GM18508 (cell line): ENCODE data around the gene POLE.
"Not testable (repeated sequence)": the region's sequence is repeated elsewhere in the genome, so short reads cannot be mapped to it uniquely, and the experiment has no call there.

ENCODE experiments used
- ATAC-seq: cut with Tn5 transposase; IDR thresholded peaks from one replicate; pipeline ENCODE4 v1.9.1; 2021; ENCODE audit warnings: moderate number of reproducible peaks; ENCODE audit not compliant: insufficient read depth, unreplicated experiment

The POLE gene

DNA sequence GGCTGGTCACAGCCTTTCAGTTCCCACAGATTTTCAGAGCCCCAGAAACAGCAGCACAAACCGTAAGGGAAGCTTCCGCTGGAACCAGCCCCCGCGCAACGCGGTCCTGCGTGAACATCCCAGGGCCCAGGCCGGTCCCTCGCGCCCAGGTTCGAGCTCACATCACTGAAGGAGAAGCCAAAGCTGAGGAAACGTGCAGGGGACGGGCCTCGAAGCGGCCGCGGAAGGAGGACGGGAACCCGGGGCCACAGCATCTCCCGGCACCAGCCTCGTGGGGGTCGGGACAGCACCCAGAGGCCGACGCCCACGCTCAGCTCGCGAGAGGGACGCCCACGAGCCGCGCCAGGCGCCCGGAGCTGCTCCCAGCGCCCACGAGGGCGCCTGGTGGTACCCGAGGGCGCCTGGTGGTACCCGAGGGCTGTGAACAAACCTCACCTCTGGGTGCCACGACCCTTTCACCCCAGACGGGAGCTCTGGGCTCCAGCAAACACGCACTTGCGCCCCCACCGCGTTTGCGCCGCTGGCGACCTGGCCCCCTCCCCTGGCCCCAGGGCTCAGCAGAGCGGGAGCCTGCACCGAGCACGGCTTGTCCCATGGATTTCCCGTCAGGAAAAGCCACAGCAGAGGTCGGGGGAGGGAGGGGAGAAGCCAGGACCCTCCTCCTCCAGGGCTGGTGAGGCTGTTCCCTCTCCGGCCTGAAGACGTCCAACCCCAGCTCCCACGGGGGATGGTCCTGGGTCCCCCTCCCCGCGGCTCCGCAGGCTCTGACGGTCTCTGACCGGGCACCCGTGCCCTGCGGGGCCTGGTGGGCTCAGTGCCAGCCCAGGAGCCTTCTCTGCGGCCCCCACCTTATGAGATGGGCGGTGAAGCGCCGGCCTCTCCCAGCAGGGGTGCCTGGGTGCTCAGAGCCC is 83.6 kb downstream of the POLE start:
- ATAC-seq = no peak

DNA sequence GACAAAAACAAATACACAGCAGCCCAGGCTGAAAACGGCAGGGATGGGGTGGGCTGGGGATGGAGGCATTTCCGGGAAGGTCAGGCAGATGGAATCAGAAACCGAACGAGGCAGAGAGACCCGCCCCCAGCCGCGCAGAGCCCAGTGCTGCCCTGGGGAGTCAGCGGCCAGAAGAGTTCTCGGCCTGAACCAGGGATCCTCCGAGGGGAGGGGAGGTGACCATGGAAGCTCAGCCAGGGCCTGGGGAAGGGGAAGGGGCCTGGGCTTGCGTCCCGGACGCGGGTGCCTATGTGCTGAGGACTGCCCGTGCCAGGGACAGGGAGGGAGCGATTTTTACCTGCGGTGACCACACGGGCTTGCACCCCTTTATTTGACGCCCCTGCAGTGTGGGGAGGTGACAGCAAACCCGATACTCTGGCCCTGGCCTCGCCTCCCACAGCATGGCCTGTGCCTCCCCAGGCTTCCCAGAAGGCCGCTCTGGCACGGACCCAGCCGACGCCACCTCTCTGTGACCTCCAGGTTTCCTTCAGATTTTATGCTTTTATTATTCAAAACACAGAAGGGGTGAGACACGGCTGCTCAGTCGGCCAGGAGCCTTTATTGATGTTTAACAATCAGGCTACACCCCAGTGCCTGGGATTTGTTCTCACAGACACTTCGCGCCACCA is 84.4 kb downstream of the POLE start:
- ATAC-seq = no peak

DNA sequence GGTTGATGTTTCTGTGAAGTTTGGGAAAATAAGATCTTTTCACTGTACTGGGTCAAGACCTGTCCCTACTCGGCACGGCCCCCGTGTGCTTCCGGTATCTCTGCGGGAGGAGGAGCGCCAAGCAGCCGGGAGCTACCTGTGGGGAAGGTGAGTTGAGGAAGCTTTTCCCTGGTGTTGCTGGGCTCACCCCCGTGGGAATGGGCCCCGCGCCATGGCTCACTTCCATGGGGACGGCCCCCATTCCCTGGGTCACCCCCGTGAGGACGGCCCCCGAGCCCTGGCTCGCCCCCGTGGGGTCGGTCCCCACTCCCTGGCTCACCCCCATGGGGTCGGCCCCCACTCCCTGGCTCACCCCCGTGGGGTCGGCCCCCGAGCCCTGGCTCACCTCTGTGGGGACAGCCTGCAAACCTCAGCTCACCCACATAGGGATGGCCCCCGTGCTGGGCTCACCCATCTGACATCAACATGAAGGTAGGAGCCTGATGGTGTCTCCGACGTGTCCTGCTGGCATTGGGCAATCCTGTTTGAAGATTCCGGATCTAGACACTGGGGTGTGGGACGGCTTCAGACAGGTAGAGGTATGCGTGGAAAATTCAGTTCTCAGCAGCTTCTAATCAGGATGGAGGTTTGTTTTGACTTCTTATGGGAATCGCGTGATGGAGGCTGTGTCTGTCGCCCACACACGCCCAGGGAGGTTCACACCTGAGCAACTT is 85.8 kb downstream of the POLE start:
- ATAC-seq = no peak

DNA sequence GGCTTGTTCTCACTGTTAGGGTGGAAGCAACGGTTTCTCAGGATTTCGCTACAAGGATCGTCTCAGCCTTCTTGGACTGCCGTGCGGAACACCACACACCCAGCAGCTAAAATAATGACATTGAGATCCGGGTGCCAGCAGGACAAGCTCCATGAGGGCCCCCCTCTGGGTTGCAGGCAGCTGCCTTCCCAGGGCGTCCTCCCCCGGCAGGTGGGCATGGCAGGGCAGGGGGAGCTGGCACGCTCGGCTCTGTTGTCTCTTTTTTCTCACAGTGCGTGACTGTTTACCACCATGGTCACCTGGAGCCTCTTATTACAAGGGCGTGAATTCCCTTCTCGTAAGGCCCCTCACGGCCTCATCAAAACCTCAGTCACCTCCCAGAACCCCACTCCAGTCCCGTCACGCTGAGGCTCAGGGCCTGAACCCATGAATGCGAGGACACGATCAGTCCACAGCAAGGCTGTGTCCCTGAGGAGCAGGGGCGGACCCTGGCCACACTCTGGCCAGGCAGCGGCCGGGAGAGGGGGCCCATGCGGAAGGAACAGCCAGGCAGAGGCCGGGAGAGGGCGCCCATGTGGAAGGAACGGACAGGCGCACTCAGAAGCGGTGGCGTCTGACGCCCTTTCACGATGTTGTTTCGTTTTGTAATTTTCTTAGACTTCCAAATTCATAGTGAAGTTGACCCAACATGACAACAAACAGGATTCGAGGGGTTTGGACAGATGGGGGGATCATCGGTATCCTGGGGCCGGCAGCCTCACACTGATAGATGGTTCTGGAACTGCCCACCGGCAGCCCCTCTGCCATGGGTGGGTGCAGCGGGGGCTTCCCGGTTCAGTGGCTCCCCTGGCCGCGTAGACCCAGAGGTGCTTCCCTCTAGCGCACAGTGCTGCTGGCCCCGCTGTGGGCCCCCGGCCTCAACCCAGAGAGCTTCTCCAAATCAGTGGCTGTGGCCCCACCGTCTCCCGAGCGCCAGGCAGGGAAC is 86.8 kb downstream of the POLE start:
- ATAC-seq = no peak

DNA sequence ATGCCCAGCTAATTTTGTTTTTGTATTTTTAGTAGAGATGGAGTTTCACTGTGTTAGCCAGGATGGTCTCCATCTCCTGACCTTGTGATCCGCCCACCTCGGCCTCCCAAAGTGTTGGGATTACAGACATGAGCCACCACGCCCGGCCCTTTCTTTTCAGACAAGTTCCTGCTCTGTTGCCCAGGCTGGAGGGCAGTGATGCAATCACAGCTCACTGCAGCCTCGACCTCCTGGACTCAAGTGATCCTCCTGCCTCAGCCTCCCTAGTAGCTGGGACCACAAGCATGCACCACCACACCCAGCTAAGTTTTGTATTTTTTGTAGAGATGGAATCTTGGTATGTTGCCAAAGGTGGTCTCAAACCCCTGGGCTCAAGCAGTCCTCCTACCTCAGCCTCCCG is 87.6 kb downstream of the POLE start:
- ATAC-seq = not testable (repeated sequence)

GRCh38 chr12:132597333-132598316 is 89.5 kb downstream of the POLE start:
- ATAC-seq = no peak

GRCh38 chr12:132596016-132596415 is 91.1 kb downstream of the POLE start:
- ATAC-seq = no peak

DNA sequence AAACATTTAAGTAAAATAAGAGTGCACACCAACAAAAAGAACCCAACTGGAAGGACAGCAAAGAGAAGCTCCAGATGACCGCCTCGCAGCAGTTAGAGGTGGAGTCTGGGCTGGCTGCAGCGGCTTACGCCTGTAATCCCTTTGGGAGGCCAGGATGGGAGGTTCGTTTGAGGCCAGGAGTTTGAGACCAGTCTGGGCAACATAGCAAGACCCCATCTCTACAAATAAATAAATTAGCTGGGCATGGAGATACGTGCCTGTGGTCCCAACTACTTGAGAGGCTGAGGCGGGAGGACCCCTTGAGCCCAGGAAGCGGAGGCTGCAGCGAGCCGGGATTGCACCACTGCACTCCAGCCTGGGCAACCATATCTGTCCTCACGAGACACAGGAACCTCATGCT is 92.0 kb downstream of the POLE start:
- ATAC-seq = no peak

GRCh38 chr12:132593938-132594358 is 93.2 kb downstream of the POLE start:
- ATAC-seq = no peak

DNA sequence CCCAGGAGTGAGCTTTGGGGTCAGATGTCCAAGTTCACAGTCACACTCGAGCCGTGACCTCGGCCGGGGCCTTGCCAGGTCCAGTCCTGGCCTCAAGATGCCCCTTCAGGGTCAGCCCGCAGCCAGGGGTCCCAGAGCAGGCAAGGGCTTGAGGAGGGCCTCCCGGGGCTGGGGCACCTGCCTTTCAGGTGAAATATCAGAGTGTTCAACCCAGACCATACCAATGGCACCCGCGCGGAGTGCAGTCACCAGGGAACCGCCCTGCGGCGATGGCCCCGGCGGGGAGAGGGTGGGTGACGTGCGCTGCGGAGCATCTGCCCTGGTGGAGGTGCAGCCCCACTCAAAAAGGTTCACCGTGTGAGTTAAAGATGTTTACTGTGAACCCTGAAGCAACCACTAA is 93.6 kb downstream of the POLE start:
- ATAC-seq = no peak

GRCh38 chr12:132593071-132593470 is 94.1 kb downstream of the POLE start:
- no peak for ATAC-seq

DNA sequence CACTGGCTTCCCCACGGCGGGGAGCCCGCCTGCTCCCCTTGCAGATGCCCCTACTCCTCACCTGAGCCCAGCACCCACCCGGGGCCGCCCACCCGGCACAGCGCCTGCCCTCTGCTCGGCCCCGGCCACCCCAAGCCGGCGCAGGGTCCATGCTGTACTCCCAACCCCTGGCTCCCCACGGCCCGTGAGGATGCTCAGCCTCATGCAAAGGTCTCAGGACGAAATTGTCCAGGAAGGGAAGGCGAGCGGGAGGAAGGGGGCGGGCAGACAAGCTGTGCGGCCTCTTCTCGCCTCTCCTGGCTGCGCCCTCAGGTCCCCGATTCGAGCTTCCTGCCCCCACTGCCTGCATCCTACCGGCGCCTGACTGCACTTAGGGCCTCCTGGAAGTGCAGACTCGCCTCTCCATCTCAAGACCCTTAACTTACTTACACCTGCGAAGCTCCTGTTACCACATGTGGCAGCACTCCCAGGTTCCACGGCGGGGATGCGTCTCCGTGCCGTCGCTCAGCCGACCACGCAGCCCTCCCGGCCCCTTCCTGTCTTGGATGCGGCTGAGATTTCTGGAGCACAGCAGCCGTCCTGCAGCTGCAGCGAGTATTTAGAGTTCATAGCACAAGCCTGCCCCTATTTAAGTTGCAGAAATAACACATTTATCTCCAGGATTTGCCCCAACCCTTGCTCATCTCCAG is 94.7 kb downstream of the POLE start:
- no peak for ATAC-seq

DNA sequence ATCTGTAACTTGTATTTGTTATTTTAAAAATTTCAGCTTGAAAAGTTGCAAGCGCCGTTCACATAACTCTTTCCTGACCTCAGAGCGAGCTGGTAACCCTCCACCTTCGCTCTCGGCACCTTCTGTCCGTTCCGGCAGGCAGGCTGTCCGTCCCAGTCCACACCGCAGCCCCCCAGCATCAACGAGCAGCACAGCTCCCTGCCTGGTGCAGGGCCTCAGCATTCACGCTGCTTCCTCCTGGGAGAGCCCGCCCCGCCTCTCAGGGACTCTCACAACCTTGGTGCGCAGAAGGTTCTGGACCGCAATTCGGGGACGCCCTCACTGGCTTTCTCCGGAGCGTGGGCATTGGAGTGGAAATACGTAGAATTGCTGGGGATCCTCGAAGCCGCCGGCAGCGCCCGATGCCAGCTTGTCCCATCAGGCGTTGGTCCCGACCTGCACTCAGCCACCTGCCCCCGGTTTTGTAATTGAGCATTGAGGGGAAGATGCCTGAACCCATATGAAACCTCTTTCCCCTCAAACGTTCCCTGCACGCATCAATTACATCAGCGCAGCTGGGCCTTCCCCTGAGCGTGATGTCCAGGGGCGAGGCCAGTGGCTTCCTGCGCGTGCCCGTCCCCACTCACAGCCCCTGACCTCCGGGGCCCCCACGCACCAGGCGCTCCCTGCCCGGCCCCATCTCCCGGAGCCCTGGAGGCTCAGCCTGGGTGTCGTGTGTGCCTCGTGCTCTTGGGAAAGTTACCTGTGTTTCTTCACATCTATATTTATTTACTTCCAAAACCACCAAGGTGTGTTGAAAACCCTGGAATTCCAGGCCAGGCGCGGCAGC is 95.8 kb downstream of the POLE start:
- ATAC-seq = no peak

DNA sequence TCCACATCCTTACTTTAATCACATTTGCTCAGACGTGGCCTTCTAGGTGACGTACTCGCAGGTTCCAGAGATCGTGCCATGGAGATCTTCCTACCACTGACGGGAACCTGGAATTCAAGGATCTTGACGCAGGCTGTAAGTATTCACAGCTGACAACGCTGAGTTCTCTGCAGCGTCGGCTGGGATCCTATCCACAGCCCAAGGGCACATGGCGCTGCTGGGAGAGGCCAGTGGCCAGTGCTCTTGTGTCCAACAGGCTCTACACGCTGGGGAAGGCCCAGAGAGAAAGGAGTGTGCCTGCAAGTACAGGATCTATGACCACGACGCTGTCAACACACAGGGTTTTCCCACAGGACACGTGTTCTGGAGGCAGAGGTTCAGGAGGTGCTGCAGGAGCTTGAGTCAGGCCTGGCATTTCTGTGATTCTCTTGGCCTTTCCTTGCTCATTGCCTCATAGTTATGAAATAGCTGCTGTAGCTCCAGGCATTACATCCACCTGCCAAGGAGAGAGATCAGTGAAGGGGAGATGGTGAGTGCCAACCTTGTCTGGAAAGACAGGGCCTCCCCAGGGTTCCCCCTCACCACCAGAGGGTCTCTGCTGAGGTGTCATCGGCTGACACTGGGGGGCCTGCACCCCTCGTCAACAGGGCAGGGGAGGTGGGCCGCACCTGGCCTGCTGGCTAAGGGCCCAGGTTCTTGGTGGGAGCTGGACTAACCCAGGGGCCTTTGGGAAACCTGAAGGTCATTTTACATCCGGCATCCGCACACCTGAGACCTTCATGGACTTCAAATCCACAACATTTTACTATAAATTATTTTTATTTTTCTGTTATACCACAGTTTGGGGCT is 98.1 kb downstream of the POLE start:
- ATAC-seq = no peak

DNA sequence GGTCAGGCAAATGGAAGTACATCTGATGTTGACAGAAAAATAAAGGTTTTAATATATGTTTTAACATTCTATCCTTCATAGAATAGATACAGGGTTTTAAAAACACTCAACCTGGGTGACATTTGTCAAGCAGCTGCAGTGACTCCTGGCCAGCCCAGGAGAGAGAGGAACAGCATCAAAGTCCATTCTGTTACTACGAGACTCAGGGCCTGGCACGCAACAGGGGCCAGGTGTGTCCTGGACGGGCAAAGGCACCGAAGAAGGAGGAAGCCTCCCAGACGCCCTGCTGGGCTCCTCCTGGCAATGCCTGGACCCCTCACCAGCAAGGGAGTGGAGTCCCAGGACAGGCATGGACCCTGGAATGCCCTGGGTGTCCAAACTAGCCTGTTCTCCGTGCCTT is 98.8 kb downstream of the POLE start:
- no peak for ATAC-seq

DNA sequence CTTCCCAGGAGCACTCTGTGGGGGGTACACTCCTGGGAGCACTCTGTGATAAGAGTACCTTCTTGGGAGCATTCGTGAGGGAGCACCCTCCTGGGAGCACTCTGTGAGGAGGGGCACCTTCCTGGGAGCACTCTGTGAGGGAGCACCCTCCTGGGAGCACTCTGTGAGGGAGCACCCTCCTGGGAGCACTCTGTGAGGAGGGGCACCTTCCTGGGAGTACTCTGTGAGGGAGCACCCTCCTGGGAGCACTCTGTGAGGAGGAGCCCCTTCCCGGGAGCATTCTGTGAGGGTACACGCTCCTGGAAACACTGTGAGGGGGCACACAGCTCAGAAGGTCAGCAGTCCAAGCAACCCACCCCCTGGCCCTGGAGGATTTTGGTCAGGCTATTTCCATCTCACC is 99.4 kb downstream of the POLE start:
- no peak for ATAC-seq
